ENCODE measurements around the gene SEMA3F.

The SEMA3F gene

DNA sequence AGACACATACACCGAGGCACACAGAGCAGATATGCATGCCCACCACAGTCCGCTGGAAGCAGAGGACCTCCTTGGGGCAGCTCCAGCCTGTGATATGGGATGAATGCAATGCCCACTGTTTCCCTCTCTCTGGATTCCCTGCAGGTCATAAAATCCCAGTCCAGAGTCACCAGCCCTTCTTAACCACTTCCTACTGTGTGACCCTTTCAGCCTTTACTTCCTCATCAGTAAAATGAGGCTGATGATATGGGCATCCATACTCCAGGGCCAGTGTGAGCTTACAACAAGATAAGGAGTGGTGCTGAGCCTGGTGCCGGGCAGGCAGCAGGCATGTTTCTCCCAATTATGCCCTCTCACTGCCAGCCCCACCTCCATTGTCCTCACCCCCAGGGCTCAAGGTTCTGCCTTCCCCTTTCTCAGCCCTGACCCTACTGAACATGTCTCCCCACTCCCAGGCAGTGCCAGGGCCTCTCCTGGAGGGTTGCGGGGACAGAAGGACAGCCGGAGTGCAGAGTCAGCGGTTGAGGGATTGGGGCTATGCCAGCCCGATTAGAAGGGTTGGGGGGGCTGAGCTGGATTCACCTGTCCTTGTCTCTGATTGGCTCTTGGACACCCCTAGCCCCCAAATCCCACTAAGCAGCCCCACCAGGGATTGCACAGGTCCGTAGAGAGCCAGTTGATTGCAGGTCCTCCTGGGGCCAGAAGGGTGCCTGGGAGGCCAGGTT is 36.0 kb downstream of the SEMA3F start, which contains the start of gene GNAT1:
TSS of gene GNAT1 (plus strand) at position 675 of the 725 bp plus-strand sequence. CDS start 116 bp downstream, outside the sequence.
- Histone ChIP-seq H3K36me3 (ENCODE audit: insufficient read depth, low read length) (no peaks in the 10 kb centered on the region), H3K4me1 (ENCODE audit: insufficient read depth, low read length) (peaks cover 14% of the 10 kb centered on the region), H3K4me3 (ENCODE audit: low read depth in 1 of 2, low read length in 2 of 2) (no peak within 1 kb of the TSS), H3K9ac (ENCODE audit: low read length) (no peak within 1 kb of the TSS), H3K27me3 (ENCODE audit: control insufficient read depth in 1 of 2, insufficient read depth in 2 of 2, low read length in 2 of 2) (peaks cover 27 to 35% of the 10 kb centered on the region in 2 donors), H3K9me3 (ENCODE audit: low read length) (no peaks in the 10 kb centered on the region), H3K27ac (ENCODE audit: low read depth, low read length) (no peak within 1 kb of the TSS)

DNA sequence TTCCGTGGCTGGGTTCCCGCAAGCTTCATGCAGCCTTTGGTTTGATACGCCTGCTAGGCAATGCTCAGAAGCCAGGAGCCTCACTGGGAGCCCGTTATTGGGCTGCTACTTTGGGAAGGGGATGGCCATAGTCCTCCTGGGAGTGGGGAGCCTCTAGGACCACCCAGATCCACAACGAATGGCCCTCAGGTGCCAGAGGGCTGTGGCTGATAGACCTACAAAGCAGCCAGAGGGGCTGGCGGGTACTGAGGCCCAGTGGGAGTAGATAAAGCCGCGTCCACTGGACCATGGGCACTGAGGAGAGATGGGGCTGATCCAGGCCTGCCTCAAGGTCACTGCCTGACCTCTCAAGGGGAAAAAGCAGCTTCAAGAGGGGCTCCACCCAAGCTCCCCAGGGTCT is 37.0 kb downstream of the SEMA3F start:
- Histone ChIP-seq H3K36me3 (ENCODE audit: insufficient read depth, low read length) (no peaks in the 10 kb centered on the region), H3K27me3 (ENCODE audit: control insufficient read depth in 1 of 2, insufficient read depth in 2 of 2, low read length in 2 of 2) (peaks cover 31 to 42% of the 10 kb centered on the region in 2 donors), H3K9ac (ENCODE audit: low read length) (no peak overlapping the region), H3K4me1 (ENCODE audit: insufficient read depth, low read length) (peaks cover 14% of the 10 kb centered on the region), H3K9me3 (ENCODE audit: low read length) (no peaks in the 10 kb centered on the region), H3K27ac (ENCODE audit: low read depth, low read length) (no peak overlapping the region), H3K4me3 (ENCODE audit: low read depth in 1 of 2, low read length in 2 of 2) (no peak overlapping the region)

DNA sequence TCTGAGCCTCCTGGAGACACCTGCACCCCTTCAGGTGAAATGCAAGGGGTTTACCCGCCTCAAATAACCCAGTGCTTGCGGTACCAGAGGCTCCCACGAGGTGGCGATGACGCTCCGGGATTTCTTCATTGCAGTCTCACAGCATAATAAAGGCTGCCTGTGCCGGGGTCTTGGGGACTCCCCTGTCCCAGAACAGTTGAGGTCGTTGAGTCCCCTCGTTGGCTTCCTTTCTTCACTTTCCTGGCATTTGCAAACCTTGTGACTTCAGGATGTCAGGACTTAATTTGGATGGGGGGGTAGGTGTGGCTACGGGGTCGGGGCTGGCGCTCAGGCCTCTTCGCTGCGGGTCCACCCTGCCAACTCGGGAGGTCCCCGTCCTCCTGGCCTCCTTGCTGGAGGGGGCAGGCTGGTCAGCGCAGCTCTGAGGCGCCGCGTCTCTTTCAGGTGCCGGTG is 37.6 kb downstream of the SEMA3F start:
- H3K4me3 ChIP-seq (ENCODE audit: low read depth in 1 of 2, low read length in 2 of 2), result no peak overlapping the region

DNA sequence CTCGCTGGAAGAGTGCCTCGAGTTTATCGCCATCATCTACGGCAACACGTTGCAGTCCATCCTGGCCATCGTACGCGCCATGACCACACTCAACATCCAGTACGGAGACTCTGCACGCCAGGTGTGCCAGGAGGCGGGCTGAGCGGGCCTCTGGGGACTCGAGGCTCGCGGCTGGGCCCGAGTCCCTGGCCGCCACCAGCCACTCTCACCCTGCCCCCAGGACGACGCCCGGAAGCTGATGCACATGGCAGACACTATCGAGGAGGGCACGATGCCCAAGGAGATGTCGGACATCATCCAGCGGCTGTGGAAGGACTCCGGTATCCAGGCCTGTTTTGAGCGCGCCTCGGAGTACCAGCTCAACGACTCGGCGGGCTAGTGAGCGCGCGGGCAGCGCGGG is 38.2 kb downstream of the SEMA3F start:
- Histone ChIP-seq H3K27me3 (ENCODE audit: control insufficient read depth in 1 of 2, insufficient read depth in 2 of 2, low read length in 2 of 2) (peaks cover 31 to 42% of the 10 kb centered on the region in 2 donors), H3K4me1 (ENCODE audit: insufficient read depth, low read length) (peaks cover 14% of the 10 kb centered on the region), H3K9ac (ENCODE audit: low read length) (no peak overlapping the region), H3K4me3 (ENCODE audit: low read depth in 1 of 2, low read length in 2 of 2) (no peak overlapping the region), H3K27ac (ENCODE audit: low read depth, low read length) (no peak overlapping the region), H3K9me3 (ENCODE audit: low read length) (no peaks in the 10 kb centered on the region), H3K36me3 (ENCODE audit: insufficient read depth, low read length) (no peaks in the 10 kb centered on the region)

More for the DNA sequence above, 37.6 kb downstream of the SEMA3F start:
- Histone ChIP-seq H3K4me1 (ENCODE audit: insufficient read depth, low read length) (peaks cover 14% of the 10 kb centered on the region), H3K9me3 (ENCODE audit: low read length) (no peaks in the 10 kb centered on the region), H3K27me3 (ENCODE audit: control insufficient read depth in 1 of 2, insufficient read depth in 2 of 2, low read length in 2 of 2) (peaks cover 31 to 42% of the 10 kb centered on the region in 2 donors), H3K36me3 (ENCODE audit: insufficient read depth, low read length) (no peaks in the 10 kb centered on the region), H3K27ac (ENCODE audit: low read depth, low read length) (no peak overlapping the region), H3K9ac (ENCODE audit: low read length) (no peak overlapping the region)

DNA sequence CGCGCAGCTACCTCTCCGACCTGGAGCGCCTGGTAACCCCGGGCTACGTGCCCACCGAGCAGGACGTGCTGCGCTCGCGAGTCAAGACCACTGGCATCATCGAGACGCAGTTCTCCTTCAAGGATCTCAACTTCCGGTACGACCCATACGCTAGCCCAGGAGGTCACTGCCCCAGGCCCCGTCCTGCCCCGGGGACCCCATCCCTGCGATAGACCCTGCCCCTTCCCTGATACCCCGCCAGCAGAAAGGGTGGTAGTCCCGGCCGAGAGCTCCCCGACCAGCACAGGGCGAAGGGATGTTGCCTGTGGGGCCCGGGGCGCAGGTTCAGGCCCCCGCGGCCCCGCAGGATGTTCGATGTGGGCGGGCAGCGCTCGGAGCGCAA is 38.6 kb downstream of the SEMA3F start:
- no peaks in the 10 kb centered on the region for H3K36me3 ChIP-seq (ENCODE audit: insufficient read depth, low read length)
- no peak overlapping the region for H3K4me3 ChIP-seq (ENCODE audit: low read depth in 1 of 2, low read length in 2 of 2)
- H3K9ac ChIP-seq (ENCODE audit: low read length), result no peak overlapping the region
- H3K27me3 ChIP-seq (ENCODE audit: control insufficient read depth in 1 of 2, insufficient read depth in 2 of 2, low read length in 2 of 2), result peaks cover 31 to 42% of the 10 kb centered on the region in 2 donors
- no peak overlapping the region for H3K27ac ChIP-seq (ENCODE audit: low read depth, low read length)
- peaks cover 14% of the 10 kb centered on the region for H3K4me1 ChIP-seq (ENCODE audit: insufficient read depth, low read length)
- H3K9me3 ChIP-seq (ENCODE audit: low read length), result no peaks in the 10 kb centered on the region

DNA sequence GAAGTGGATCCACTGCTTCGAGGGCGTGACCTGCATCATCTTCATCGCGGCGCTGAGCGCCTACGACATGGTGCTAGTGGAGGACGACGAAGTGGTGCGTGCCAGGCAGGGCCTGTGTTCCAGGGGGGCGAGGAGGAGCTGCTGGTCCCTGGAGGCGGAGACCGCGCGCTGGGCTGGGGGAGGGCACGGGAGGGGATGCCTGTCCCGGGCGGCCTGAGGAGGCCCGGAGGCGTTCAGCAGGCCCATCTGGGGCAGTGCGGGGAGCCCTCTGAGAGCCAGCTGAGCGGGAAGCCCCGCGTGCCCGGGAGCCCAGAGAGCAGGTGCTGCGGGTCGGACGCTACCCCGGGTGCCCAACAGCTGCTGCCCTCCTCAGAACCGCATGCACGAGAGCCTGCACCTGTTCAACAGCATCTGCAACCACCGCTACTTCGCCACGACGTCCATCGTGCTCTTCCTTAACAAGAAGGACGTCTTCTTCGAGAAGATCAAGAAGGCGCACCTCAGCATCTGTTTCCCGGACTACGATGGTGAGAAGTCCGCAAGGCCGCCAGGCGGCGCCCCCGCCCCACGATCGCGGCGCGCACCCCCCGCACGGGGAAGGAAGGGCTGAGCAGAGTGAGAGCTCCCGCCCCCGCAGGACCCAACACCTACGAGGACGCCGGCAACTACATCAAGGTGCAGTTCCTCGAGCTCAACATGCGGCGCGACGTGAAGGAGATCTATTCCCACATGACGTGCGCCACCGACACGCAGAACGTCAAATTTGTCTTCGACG is 39.2 kb downstream of the SEMA3F start:
- peaks cover 31 to 42% of the 10 kb centered on the region in 2 donors for H3K27me3 ChIP-seq (ENCODE audit: control insufficient read depth in 1 of 2, insufficient read depth in 2 of 2, low read length in 2 of 2)
- peak overlapping the region in 1 of 2 donors; percentile 23 for H3K4me3 ChIP-seq (ENCODE audit: low read depth in 1 of 2, low read length in 2 of 2)
- H3K27ac ChIP-seq (ENCODE audit: low read depth, low read length), result no peak overlapping the region

DNA sequence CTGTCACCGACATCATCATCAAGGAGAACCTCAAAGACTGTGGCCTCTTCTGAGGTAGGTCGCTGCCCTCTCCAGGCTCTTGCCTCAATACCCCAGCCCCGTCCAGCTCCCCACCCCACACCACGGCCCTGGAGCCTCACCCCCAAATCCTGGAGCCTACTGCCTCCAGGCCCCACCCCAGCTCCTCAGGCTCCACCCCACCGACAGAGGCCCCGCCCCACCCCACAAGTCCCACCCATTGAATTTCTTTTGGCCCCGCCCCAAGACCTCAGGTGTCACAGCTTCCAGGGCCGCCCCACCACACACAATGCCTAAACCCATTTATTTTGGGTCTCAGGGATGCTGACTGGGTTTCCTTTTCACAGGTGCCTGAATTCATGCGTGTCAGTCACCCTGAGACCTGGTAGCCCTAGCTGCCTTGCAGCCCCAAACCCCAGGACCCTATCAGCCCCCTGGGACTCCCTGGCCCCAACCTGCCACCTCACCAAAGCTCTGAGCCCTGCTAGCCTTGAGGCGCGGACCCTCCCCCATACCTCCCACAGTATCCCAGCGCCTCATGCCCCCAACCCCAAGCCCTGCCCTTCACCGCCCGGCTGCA is 39.9 kb downstream of the SEMA3F start:
- Histone ChIP-seq H3K9ac (ENCODE audit: low read length) (no peak overlapping the region), H3K27me3 (ENCODE audit: control insufficient read depth in 1 of 2, insufficient read depth in 2 of 2, low read length in 2 of 2) (peaks cover 31 to 42% of the 10 kb centered on the region in 2 donors), H3K4me1 (ENCODE audit: insufficient read depth, low read length) (peaks cover 14% of the 10 kb centered on the region), H3K4me3 (ENCODE audit: low read depth in 1 of 2, low read length in 2 of 2) (peak overlapping the region in 1 of 2 donors; percentile 23), H3K36me3 (ENCODE audit: insufficient read depth, low read length) (no peaks in the 10 kb centered on the region), H3K9me3 (ENCODE audit: low read length) (no peaks in the 10 kb centered on the region), H3K27ac (ENCODE audit: low read depth, low read length) (no peak overlapping the region)

More for the DNA sequence above, 39.2 kb downstream of the SEMA3F start:
- Histone ChIP-seq H3K9me3 (ENCODE audit: low read length) (no peaks in the 10 kb centered on the region), H3K9ac (ENCODE audit: low read length) (no peak overlapping the region), H3K4me1 (ENCODE audit: insufficient read depth, low read length) (peaks cover 14% of the 10 kb centered on the region), H3K36me3 (ENCODE audit: insufficient read depth, low read length) (no peaks in the 10 kb centered on the region)

DNA sequence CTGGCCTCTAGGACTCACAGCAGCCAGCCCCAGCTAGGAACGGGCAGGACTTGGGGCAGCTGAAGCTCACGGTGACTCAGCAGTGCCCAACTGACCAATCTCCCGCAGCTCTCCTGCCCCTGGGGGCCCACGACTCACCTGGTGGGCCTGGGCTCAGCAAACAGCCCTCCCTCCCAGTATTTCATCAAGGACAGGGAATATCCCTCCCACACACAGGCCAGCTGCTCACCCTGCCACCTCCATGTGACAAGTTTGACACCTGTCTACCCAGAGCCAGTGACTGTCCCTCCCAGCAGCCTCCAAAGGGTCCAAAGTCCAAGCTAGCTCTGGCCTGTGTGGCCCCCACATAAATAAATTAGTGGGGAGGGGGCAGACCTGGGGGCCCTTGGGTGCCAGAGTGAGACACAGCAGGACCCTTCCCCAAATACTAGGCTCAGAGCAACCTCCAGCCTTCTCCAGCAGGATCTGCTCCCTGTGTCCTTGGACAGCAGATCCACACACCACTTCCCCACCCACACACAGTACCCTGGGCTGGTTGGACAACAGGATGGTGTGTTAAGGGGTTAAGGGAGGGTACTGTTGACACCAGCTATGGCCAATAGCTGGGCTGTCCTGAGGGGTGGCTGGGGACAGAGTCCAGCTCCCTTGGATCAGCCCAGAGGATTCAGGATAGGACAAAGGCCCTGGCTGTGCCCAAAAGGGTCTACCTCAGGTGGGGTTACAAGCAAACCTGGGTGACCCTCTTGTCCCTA is 40.6 kb downstream of the SEMA3F start:
- H3K4me3 ChIP-seq (ENCODE audit: low read depth in 1 of 2, low read length in 2 of 2), result no peak overlapping the region
- H3K4me1 ChIP-seq (ENCODE audit: insufficient read depth, low read length), result peaks cover 14% of the 10 kb centered on the region
- H3K9me3 ChIP-seq (ENCODE audit: low read length), result no peaks in the 10 kb centered on the region
- no peaks in the 10 kb centered on the region for H3K36me3 ChIP-seq (ENCODE audit: insufficient read depth, low read length)
- no peak overlapping the region for H3K9ac ChIP-seq (ENCODE audit: low read length)
- peaks cover 31 to 42% of the 10 kb centered on the region in 2 donors for H3K27me3 ChIP-seq (ENCODE audit: control insufficient read depth in 1 of 2, insufficient read depth in 2 of 2, low read length in 2 of 2)
- no peak overlapping the region for H3K27ac ChIP-seq (ENCODE audit: low read depth, low read length)

DNA sequence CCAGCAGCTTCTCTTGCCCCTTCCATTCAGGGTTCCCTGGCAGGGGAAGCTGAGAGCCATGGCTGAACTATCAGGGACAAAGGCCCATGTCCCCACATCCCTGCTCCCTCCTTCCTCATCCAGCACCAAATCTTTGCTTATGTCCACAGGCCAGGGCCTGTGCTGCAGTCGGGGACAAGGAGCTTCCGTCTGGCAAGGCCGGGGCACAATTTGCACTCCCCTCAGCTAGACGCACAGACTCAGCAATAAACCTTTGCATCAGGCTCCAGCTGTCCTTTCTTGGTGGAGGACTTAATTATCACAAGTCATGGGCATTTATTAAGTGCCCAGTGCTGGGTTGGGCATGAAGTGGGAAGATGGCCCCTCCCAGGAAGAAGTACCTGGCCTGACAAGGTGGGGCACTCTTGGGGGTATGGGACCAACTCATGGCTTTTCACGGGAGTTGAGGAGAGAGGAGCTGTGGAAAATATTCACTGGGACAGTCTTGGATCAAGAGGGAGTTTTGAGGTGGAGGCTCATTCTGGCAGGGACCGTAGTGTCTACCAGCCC is 41.2 kb downstream of the SEMA3F start:
- H3K27ac ChIP-seq (ENCODE audit: low read depth, low read length), result no peak overlapping the region
- peaks cover 31 to 48% of the 10 kb centered on the region in 2 donors for H3K27me3 ChIP-seq (ENCODE audit: control insufficient read depth in 1 of 2, insufficient read depth in 2 of 2, low read length in 2 of 2)
- H3K4me3 ChIP-seq (ENCODE audit: low read depth in 1 of 2, low read length in 2 of 2), result no peak overlapping the region
- peaks cover 14% of the 10 kb centered on the region for H3K4me1 ChIP-seq (ENCODE audit: insufficient read depth, low read length)
- no peaks in the 10 kb centered on the region for H3K9me3 ChIP-seq (ENCODE audit: low read length)
- H3K9ac ChIP-seq (ENCODE audit: low read length), result no peak overlapping the region
- no peaks in the 10 kb centered on the region for H3K36me3 ChIP-seq (ENCODE audit: insufficient read depth, low read length)

DNA sequence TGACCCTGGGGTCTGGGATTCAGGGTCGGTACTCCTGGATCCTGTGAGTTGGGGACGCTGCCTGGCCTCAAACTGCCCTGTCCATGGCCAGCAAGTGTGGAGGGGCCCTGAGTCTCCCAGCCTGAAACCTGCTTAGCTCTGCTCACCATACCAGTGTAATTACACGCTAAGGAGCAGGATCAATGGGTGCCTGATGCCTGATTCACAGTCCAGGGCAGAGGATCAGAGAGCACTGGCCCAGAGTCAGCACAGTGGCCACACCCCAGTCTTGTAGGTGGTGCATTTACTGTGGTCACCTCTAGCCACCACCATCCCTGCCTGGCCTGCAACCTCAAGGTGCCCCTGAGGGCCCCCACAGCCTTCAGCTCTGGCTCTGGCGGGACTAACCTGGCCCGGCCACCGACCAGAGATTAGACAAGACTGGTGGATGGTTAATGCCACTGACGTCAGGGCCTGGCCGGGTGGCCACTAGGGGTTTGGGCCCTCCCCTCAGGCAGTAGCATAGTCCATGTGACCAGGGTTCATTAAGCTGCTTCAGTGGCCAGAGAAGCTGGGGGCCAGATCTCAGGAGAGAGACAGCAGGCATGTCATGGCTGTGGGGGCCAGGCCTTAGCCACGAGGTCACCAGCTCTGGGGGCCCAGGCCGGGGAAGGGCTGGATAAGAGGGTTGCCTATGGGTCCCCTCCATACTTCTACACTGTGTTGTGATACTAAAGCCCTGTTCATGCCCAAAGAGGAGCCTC is 46.6 kb downstream of the SEMA3F start:
- Histone ChIP-seq H3K27me3 (ENCODE audit: control insufficient read depth in 1 of 2, insufficient read depth in 2 of 2, low read length in 2 of 2) (peaks cover 24 to 55% of the 10 kb centered on the region in 2 donors), H3K27ac (ENCODE audit: low read depth, low read length) (no peak overlapping the region), H3K9me3 (ENCODE audit: low read length) (no peaks in the 10 kb centered on the region)

More for the DNA sequence above, 46.6 kb downstream of the SEMA3F start:
- H3K9ac ChIP-seq (ENCODE audit: low read length), result no peak overlapping the region
- no peak overlapping the region for H3K4me3 ChIP-seq (ENCODE audit: low read depth in 1 of 2, low read length in 2 of 2)
- H3K36me3 ChIP-seq (ENCODE audit: insufficient read depth, low read length), result no peaks in the 10 kb centered on the region
- no peaks in the 10 kb centered on the region for H3K4me1 ChIP-seq (ENCODE audit: insufficient read depth, low read length)
